Measurements from ENCODE around the gene DIO1. TPM values are rescaled to one million over a fixed set of nuclear protein-coding genes. Genes with fewer than 3 reads are reported as not detected.

The DIO1 gene
- total and polyA plus RNA-seq, 2 of the 8 experiments (the other 6 are each of a cell fraction or from before 2014, with no cell fraction given): 0.14 TPM; not detected in 1

DNA sequence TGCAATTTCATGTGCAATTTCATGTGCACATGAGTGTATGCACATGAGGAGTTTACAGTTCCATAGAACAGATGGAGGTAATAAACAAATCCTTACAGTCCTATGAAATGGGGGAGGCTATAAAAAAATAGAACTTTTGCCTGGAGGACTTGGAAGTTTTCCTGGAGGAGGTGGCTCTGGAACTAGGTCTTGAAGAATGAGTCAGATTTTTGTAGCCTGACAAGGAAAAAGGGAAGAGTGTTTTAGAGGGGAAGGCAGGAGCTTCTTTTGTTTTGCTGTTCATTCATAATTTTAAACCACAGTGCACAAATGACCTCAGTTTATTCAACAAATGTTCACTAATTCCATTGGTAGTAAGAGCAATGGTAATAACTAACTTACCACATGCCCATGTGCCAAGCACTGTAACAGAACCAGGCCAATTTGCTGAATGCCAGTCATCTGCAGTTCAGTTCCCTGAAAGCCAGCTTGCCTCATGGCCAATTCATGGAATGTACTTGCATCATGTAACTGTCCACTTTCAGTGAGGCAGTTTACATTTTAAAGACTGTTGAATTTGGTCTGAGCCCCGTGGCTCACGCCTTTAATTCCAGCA is 2.7 kb downstream of the DIO1 start:
- DNase-seq (ENCODE audit: low read depth in 1 of 2, low spot score in 2 of 2) (no peak), FAIRE-seq (no peak)
- no peak overlapping the region for H4K8ac ChIP-seq (ENCODE audit: extremely low read depth, insufficient read depth, low read length)
- ChIA-PET CTCF (ENCODE audit: partially characterized antibody) (interaction anchor here (1.3 to 1.5 kb wide), 2 partner anchors 35 to 53 kb away, joined by 3 read pairs; no protein-coding TSS in a partner anchor), POLR2A (ENCODE audit: partially characterized antibody) (no interaction called here)
- no peaks in the 10 kb centered on the region for H3K9me3 ChIP-seq (ENCODE audit: insufficient read depth in 2 of 2, low read depth in 1 of 2, low read length in 1 of 2)
- H4K20me1 ChIP-seq (replicated peaks in 1 of 2; ENCODE audit: control insufficient read depth in 1 of 2, insufficient read depth in 2 of 2, low read length in 2 of 2): no peaks in the 10 kb centered on the region
- no peak overlapping the region for H3K9ac ChIP-seq (replicated peaks in 1 of 4; ENCODE audit: extremely low read depth in 1 of 4, low read depth in 3 of 4, low read length in 3 of 4)
- H3K4me3 ChIP-seq (ENCODE audit: extremely low read depth in 1 of 4, insufficient read depth in 2 of 4, low read depth in 3 of 4, low read length in 4 of 4): no peak overlapping the region
- H3K36me3 ChIP-seq (ENCODE audit: control insufficient read depth in 2 of 4, insufficient read depth in 4 of 4, low read length in 3 of 4): no peaks in the 10 kb centered on the region
- no peak overlapping the region for H4K91ac ChIP-seq (replicated peaks; ENCODE audit: insufficient read length, low read length)
- no peak overlapping the region for H3K27ac ChIP-seq (ENCODE audit: low read depth, low read length)
- no peaks in the 10 kb centered on the region for H3K23me2 ChIP-seq (ENCODE audit: low read depth, low read length)
- H3K14ac ChIP-seq (ENCODE audit: insufficient read length): no peak overlapping the region
- no peak overlapping the region for H2BK120ac ChIP-seq (replicated peaks; ENCODE audit: low read depth, low read length)
- H3K23ac ChIP-seq (ENCODE audit: insufficient read length): no peak overlapping the region
- no peak overlapping the region for H3K56ac ChIP-seq (replicated peaks; ENCODE audit: insufficient read length, low read depth, low read length)
- no peak overlapping the region for H3K18ac ChIP-seq (ENCODE audit: extremely low read depth, low read length)
- H2BK15ac ChIP-seq (ENCODE audit: low read length): no peak overlapping the region
- H3K27me3 ChIP-seq (replicated peaks in 1 of 4; ENCODE audit: control insufficient read depth in 3 of 4, extremely low read depth in 1 of 4, insufficient read depth in 3 of 4, low read length in 3 of 4): no peaks in the 10 kb centered on the region
- no peak overlapping the region for H2BK5ac ChIP-seq (ENCODE audit: low read depth, low read length)
- H2BK20ac ChIP-seq (ENCODE audit: low read length): no peak overlapping the region
- H3K4me1 ChIP-seq (replicated peaks in 1 of 4; ENCODE audit: control insufficient read depth in 3 of 4, insufficient read depth in 4 of 4, low read length in 3 of 4): peaks cover 0 to 3% (median 0%) of the 10 kb centered on the region in 4 experiments; a peak in 1 of 7 replicates
- no peak overlapping the region for H2AFZ ChIP-seq (ENCODE audit: low read length)
- no peak overlapping the region for H2BK12ac ChIP-seq (ENCODE audit: low read depth, low read length)
- no peak overlapping the region for H3K4me2 ChIP-seq (ENCODE audit: insufficient read depth in 1 of 2, low read depth in 2 of 2, low read length in 2 of 2)
- no peak overlapping the region for H4K5ac ChIP-seq (ENCODE audit: insufficient read length, low read depth, low read length)
- H3K79me2 ChIP-seq (ENCODE audit: control insufficient read depth in 1 of 2, insufficient read depth in 2 of 2, low read length in 2 of 2): no peaks in the 10 kb centered on the region
- TF ChIP-seq RAD21 (IDR thresholded peaks at IDR 0.05 in 1 of 2, conservative IDR thresholded peaks at IDR 0.05 in 1 of 2; ENCODE audit: low read depth in 2 of 2, low read length in 2 of 2): no peak
- no peak for TF ChIP-seq CTBP2 (IDR thresholded peaks at IDR 0.05; ENCODE audit: borderline replicate concordance, insufficient read depth, insufficient read length, low read length)
- TF ChIP-seq FOSL1 (IDR thresholded peaks at IDR 0.05; ENCODE audit: insufficient read depth, low read depth, low read length): no peak
- TF ChIP-seq TAF1 (IDR thresholded peaks at IDR 0.05; ENCODE audit: low read depth, low read length): no peak
- WGBS, 2 experiments (ENCODE audit: extremely low coverage in 1 of 2, insufficient coverage in 1 of 2, insufficient read length in 1 of 2, insufficient replicate concordance in 2 of 2, low coverage in 1 of 2, low lambda C conversion rate in 2 of 2, missing lambda C conversion rate in 1 of 2): 92% methylated on average over 2 of the region's 2 CpGs; no CpG with 5 or more reads in 1 of the 2 experiments
- no peak overlapping the region for H3K4ac ChIP-seq (replicated peaks; ENCODE audit: insufficient read length, low read depth, low read length)
- no peak overlapping the region for H2AK5ac ChIP-seq (ENCODE audit: low read depth, low read length)
- H3K79me1 ChIP-seq (ENCODE audit: low read depth, low read length): no peaks in the 10 kb centered on the region

Data from H1 (cell line).